Measurements from ENCODE around the gene SNX27.
A peak's percentile ranks its signal among the peaks of the same experiment; 100 is the strongest.
"Not testable (repeated sequence)": the region's sequence is repeated elsewhere in the genome, so short reads cannot be mapped to it uniquely, and the experiment has no call there.

Gene SNX27

GRCh38 chr1:151606384-151606783, 5.5 kb upstream of the SNX27 start:
- DNase-seq: no peak

DNA sequence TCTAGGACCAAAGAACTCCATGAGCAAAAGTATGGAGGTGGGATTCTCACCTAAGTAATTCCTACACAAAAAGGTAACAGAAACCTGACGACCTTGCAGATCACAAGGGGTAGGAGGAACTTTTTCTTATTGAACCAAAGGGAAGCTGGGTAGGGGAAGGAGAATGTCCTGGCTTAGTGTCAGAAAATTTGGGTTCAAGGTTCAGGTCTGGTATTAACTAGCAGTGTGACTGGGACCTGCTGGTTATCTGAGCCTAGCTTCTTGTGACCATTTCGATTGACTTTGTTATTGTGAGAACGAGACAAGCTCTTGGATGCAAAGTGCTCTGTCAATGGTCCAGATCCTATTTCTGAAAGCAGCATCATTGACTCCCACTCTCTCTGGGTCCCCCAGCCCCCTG, 5.0 kb upstream of the SNX27 start:
- no peak for DNase-seq

DNA sequence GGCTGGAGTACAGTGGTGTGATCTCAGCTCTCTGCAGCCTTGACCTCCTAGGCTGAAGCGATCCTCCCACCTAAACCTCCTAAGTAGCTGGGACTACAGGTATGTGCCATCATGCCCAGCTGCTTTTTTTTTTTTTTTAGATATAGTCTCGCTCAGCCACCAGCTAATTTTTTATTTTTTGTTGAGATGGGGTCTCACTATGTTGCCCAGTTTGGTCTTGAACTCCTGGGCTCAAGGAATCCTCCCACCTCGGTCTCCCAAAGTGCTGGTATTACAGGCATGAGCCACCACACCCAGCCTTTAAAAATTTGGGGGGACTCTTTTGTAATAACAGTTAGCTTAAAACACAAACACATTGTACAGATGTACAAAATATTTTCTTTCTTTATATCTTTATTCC, 1.7 kb upstream of the SNX27 start:
- no peak for DNase-seq

DNA sequence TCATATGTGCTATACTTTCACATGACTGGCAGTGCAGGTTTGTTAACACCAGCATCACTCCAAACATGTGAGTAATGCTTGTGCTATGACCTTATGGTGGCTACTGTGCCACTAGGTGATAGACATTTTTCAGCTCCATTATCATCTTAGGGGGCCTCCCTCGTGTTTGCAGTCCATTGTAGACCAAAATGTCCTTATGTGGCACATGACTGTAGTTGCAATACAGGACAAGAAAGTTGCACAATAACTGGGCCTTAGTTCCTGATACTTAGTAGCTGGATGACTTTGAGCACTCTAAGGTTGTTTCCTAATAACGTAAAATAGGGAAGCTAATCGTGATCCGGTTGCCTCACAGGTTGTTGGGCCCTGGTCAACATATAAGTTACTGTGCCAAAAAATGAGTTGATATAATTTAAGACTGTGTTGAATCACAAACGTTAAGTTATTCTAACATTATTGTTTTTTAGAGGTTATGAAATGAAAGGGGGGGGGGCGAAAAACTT, 511 bp upstream of the SNX27 start:
- no peak for DNase-seq

GRCh38 chr1:151612501-151613281, 841 bp downstream of the SNX27 start:
- peak; percentile 23 for DNase-seq

GRCh38 chr1:151613282-151613780, 1.5 kb downstream of the SNX27 start:
- no peak for DNase-seq

GRCh38 chr1:151615711-151616504, 4.1 kb downstream of the SNX27 start:
- DNase-seq: no peak

- DNase-seq: peak; percentile 20
These were observed 4.6 kb downstream of the SNX27 start for GRCh38 chr1:151616505-151616849.

DNA sequence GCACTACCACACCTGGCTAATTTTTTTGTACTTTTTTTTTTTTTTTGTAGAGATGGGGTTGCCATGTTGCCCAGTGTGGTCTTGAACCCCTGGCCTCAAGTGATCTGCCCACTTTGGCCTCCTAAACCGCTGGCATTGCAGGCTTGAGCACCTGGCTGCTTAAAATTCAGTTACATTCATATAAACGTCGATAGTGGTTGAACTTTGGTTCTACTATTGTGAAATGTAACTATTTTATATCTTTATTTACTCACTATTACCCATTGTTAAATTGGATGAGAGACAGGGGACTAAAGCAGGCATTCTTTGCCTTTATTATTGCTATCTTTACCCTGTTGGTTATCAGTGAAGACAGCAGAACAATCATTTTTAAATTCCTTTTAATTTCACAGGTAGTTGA, 6.2 kb downstream of the SNX27 start:
- no peak for DNase-seq

- DNase-seq: no peak
These were observed 6.6 kb downstream of the SNX27 start for GRCh38 chr1:151618470-151618869.

GRCh38 chr1:151618996-151619395, 7.1 kb downstream of the SNX27 start:
- DNase-seq: not testable (repeated sequence)

DNA sequence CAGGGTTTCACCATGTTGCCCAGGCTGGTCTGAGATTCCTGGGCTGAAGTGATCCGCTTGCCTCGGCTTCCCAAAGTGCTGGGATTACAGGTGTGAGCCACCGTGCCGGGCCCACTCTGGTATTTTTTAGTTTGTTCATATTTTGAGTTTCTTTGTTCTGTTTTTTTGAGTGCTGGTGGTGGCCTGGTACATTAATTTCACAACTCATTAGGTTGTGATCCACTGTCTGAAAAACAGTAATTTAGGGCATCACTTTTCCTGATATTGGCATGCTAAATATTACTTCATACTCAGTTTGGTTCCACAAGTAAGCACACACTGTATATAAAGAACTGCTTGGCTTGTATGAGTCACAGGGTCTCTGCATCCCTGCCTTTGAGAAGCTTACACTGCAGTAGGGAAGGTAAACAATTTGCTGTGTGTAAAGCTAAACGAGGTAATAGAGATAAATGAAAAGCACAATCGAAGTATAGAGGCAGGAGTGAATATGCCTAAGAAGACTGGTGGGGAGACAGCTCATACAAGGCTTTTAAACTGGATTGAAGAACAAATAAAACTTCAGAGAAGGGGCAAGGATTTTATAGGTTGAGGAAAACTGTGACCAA, 7.7 kb downstream of the SNX27 start:
- DNase-seq: peak; percentile 23

- no peak for DNase-seq
These were observed 8.4 kb downstream of the SNX27 start for GRCh38 chr1:151620286-151620685.

DNA sequence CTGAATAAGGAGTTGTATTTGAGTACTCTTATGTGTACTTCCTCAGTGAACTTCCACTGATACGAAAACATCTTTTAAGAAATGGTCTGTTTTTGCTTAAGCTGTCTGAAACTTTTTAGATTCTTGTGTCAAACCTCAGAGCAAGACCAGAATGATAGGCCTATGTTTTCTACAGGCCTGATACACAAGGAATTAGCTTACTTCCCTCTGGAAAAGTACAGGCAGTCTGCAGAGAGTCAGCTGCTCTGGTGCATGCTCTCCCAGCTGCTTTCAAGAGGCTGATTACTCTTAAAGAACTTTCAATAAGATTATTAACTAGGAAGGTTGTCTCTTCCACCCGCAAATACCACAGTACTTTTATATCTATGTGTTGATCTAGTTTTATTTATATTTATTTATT, 9.5 kb downstream of the SNX27 start:
- DNase-seq: no peak

- no peak for DNase-seq
These were observed 12.9 kb downstream of the SNX27 start for GRCh38 chr1:151624783-151625182.

DNA sequence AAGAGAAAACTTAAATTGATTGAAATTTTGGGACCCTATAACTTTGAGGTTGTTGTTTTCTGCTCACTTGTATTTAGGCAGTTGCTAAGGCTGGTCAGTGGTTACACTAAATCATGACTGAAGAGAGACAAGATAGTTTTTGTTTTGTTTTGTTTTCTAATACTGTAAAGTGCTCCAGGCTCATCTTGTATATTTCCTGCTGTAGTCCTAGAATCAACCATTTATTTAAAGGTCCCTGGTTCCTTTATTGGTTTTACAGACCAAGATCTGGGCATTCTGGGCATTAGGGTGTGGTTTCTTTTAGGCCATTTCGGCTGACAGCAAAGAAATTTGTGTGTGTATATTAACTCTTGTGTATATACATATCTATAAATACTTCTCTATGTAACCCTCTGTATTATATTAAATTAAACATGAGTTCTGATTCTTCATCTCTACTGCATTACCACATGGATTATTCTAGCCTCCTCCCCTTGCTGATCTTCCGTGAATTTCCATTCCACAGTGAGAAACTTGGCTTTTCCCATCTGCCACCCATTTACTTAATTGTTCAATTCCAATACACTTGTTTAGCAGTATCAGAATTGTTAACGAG, 15.0 kb downstream of the SNX27 start:
- no peak for DNase-seq

GRCh38 chr1:151629278-151629677, 17.4 kb downstream of the SNX27 start:
- no peak for DNase-seq

DNA sequence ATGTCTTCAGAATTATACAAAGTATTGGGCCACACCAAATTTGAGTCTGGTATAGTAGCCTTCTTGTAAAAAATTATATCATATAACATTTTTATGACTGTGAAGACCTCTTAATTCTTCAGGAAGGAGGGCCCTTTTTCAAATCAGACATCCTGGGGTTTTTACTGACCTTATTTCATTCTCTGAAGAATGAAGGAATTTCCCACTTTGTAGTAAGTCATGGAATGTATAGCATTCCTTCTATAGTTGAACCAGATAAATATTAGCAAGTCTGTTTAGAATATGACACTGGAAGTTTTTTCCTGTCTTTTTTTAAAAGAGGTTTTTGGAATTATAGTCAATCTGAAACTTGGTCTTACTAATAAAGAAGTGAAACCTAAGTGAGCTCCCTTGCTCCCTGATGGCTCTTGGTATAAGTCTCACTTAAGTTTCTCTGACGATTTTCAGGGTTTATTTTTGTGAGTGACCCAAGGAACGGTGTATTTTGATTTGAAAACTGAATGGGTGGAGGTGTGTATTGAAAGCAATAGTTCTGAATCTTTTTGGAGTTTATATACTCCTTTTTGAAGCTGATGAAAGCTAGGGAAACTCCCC, 23.7 kb downstream of the SNX27 start:
- DNase-seq: no peak

GRCh38 chr1:151638074-151638775, 26.4 kb downstream of the SNX27 start:
- no peak for DNase-seq

GRCh38 chr1:151638812-151639211, 27.0 kb downstream of the SNX27 start:
- no peak for DNase-seq

DNA sequence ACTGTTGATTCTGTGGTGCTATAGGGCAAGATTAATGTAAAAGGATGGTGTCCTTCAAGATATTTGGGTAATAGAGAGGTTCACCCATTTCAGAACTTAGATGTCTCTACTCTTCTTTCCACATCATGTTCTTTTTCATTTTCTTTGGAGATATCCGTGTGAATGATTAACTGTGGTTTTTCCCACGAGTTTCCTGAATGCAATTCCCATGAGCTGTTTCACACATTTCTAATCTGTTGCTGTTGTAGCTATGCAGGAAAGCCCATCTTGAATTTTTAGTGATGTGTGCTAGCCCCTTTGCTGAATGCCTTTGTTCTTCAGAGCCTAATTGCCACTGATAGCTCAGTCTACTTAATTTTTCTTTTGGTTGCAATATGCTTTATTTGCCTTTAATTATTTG, 27.6 kb downstream of the SNX27 start:
- no peak for DNase-seq

DNA sequence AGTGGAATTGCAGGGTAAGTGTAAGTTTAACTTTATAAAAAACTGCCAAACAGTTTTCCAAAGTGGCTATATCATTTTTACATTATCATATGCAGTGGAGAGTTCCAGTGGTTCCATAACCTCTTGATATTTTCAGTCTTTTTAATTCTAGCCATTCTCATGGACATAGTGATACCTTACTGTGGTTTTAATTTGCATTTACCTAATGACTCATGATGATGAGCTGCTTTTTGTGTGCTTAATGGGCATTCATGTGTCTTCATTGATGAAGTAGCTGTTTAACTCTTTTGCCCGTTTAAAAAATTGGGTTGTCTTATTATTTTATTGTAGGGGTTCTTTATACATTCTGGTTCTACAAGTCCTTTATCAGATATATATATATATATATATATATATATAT, 29.4 kb downstream of the SNX27 start:
- DNase-seq: no peak

Measured in activated CD4-positive, alpha-beta T cell treated with anti-CD3 and anti-CD28 coated beads, Interleukin-2, amount 50 U/mL, for 16 hours (primary cell).